ENCODE measurements around the gene KRAS. TPM values are rescaled to one million over a fixed set of nuclear protein-coding genes. Genes with fewer than 3 reads are reported as not detected.

Gene KRAS
- total and polyA plus RNA-seq, 2 of the 13 experiments (the other 11 are each of a cell fraction or from before 2014, with no cell fraction given), result 6.5 to 9.8 TPM

- peak; percentile 11; the same call in 1 of the 2 replicates for TF ChIP-seq TBX2 (CRISPR knock-in tag; IDR thresholded peaks at IDR 0.05; ENCODE audit: borderline replicate concordance)
- no peak for TF ChIP-seq TERF1 (CRISPR knock-in tag; IDR thresholded peaks at IDR 0.05)
- no peak for TF ChIP-seq ZSCAN12 (CRISPR knock-in tag; IDR thresholded peaks at IDR 0.05)
- no peak for TF ChIP-seq ZNF318 (CRISPR knock-in tag; IDR thresholded peaks at IDR 0.05)
- no peak for TF ChIP-seq ZNF232 (CRISPR knock-in tag; IDR thresholded peaks at IDR 0.05; ENCODE audit: borderline replicate concordance)
- no peak for TF ChIP-seq HNRNPL (IDR thresholded peaks at IDR 0.05; ENCODE audit: low read depth, low read length)
- no peak for TF ChIP-seq TFAP4 (IDR thresholded peaks at IDR 0.05; ENCODE audit: borderline replicate concordance, low read depth)
- no peak for TF ChIP-seq ATF7 (IDR thresholded peaks at IDR 0.05)
- no peak for TF ChIP-seq ATF7 (CRISPR knock-in tag; IDR thresholded peaks at IDR 0.05)
- no peak for TF ChIP-seq PREB (CRISPR knock-in tag; IDR thresholded peaks at IDR 0.05)
- no peak for TF ChIP-seq ZBTB7A (CRISPR knock-in tag; IDR thresholded peaks at IDR 0.05)
- TF ChIP-seq ZNF335 (CRISPR knock-in tag; IDR thresholded peaks at IDR 0.05), result no peak
- no peak for TF ChIP-seq TBX3 (IDR thresholded peaks at IDR 0.05; ENCODE audit: borderline replicate concordance)
- TF ChIP-seq ZNF235 (CRISPR knock-in tag; IDR thresholded peaks at IDR 0.05; ENCODE audit: borderline replicate concordance), result no peak
- TF ChIP-seq NFIC (IDR thresholded peaks at IDR 0.05; ENCODE audit: low read length), result no peak
- TF ChIP-seq PPARG (CRISPR knock-in tag; conservative IDR thresholded peaks at IDR 0.05), result no peak
- TF ChIP-seq MTA1 (CRISPR knock-in tag; IDR thresholded peaks at IDR 0.05; ENCODE audit: borderline replicate concordance), result no peak
- TF ChIP-seq KLF15 (CRISPR knock-in tag; IDR thresholded peaks at IDR 0.05; ENCODE audit: borderline replicate concordance), result no peak
These were observed 594 bp downstream of the KRAS start (continued) for GRCh38 chr12:25249931-25250738.
